GM12878 (cell line): ENCODE results near the gene SLC24A4. TPM values are rescaled to one million over a fixed set of nuclear protein-coding genes. Genes with fewer than 3 reads are reported as not detected.

Experiments
- ATAC-seq: fragments of 200-7000 bp; cut with Tn5 transposase; 3 replicates; pipeline ENCODE4 v1.9.1; 2020; ENCODE audit warnings: mild to moderate bottlenecking, moderate library complexity
- BruUV-seq: library from RNA; stranded (reverse); fragments of 400-500 nt; replicated peaks from 2 replicates; lab custom pipeline; 2021; lab: Mats Ljungman, UMichigan
- CTCF ChIA-PET: fragments of 300-600 bp; sonication (Branson Sonifier 250); formaldehyde crosslinking; extraction: SDS; loops from one replicate; lab custom pipeline; 2021; ENCODE audit warnings: inconsistent platforms; lab: Yijun Ruan, JAX
- POLR2A ChIA-PET: fragments of 350-600 bp; formaldehyde crosslinking; extraction: SDS; loops from one replicate; lab custom pipeline; 2021; ENCODE audit warnings: inconsistent platforms; lab: Charles Lee
- RAD21 ChIA-PET: fragments of 300-600 bp; sonication (Branson Sonifier 250); formaldehyde crosslinking; loops from one replicate; lab custom pipeline; 2023; ENCODE audit warnings: antibody characterized with exemption; ENCODE audit not compliant: unreplicated experiment; lab: Charles Lee
- SMC1A ChIA-PET: fragments of 300-600 bp; sonication (Branson Sonifier 250); formaldehyde crosslinking; loops from one replicate; lab custom pipeline; 2023; ENCODE audit not compliant: unreplicated experiment, uncharacterized antibody; lab: Charles Lee
- DNase-seq: peaks from one replicate; pipeline ENCODE4 v3.0.0-alpha.2; 2011; ENCODE audit warnings: low read depth, low spot score
- FAIRE-seq: peaks from 3 replicates; lab custom pipeline; 2011; peaks lifted over from hg19 to GRCh38; lab: Jason Lieb, UNC
- H2AFZ ChIP-seq: 2 replicates; pipeline ENCODE4 v1.6.0; 2011; ENCODE audit warnings: low read depth, low read length, control low read depth; ENCODE audit not compliant: control insufficient read depth
- H3K27ac ChIP-seq: 2 replicates; pipeline ENCODE4 v1.5.1; 2011; ENCODE audit warnings: control low read depth; ENCODE audit not compliant: control insufficient read depth, insufficient read depth
- H3K27me3 ChIP-seq, 2 experiments: replicated peaks in 1 of 2; 2 replicates each; pipeline versions ENCODE4 v1.6.0 to v1.6.1; 2011; ENCODE audit warnings: low read length in 1 of 2; ENCODE audit not compliant: control insufficient read depth in 2 of 2, insufficient read depth in 2 of 2
- H3K36me3 ChIP-seq, 2 experiments: 2 replicates each; pipeline ENCODE4 v1.5.1; 2011; ENCODE audit warnings: low read length in 1 of 2; ENCODE audit not compliant: control insufficient read depth in 2 of 2, insufficient read depth in 2 of 2
- H3K4me1 ChIP-seq: 2 replicates; pipeline ENCODE4 v1.6.1; 2011; ENCODE audit warnings: mild to moderate bottlenecking, low read length, moderate library complexity, mixed read lengths; ENCODE audit not compliant: control insufficient read depth, insufficient read depth
- H3K4me2 ChIP-seq: 2 replicates; pipeline ENCODE4 v1.6.0; 2011; ENCODE audit warnings: control low read depth; ENCODE audit not compliant: control insufficient read depth, insufficient read depth
- H3K4me3 ChIP-seq: fragments of 200-600 bp; sonication (generic); 2 replicates; pipeline ENCODE4 v1.5.1; 2016
- H3K79me2 ChIP-seq: 2 replicates; pipeline ENCODE4 v1.6.0; 2011; ENCODE audit warnings: low read length; ENCODE audit not compliant: control insufficient read depth, insufficient read depth
- H3K9ac ChIP-seq: 2 replicates; pipeline ENCODE4 v1.8.0; 2011; ENCODE audit warnings: low read length, control low read depth, mixed read lengths; ENCODE audit not compliant: control insufficient read depth, insufficient read depth
- H3K9me3 ChIP-seq: replicated peaks from 3 replicates; pipeline ENCODE4 v1.5.1; 2011; ENCODE audit warnings: mild to moderate bottlenecking, low read length; ENCODE audit not compliant: control insufficient read depth, insufficient read depth
- H4K20me1 ChIP-seq: 2 replicates; pipeline ENCODE4 v1.6.0; 2011; ENCODE audit not compliant: control insufficient read depth, insufficient read depth
- ATF7 ChIP-seq: fragments of 450-650 bp; IDR thresholded peaks from 2 replicates; pipeline ENCODE4 v1.6.1; 2016; ENCODE audit warnings: low read depth, mild to moderate bottlenecking
- HDAC6 ChIP-seq: fragments of 200-600 bp; sonication (generic); IDR thresholded peaks from one replicate; pipeline ENCODE4 v1.8.0; 2017; ENCODE audit warnings: antibody characterized with exemption; ENCODE audit not compliant: unreplicated experiment
- HSF1 ChIP-seq: fragments of 150-350 bp; IDR thresholded peaks from 2 replicates; pipeline ENCODE4 v1.6.1; 2014; ENCODE audit warnings: mild to moderate bottlenecking, low read depth, low read length
- KDM1A ChIP-seq: fragments of 200-600 bp; sonication (generic); IDR thresholded peaks from 2 replicates; pipeline ENCODE4 v1.6.1; 2016; ENCODE audit warnings: borderline replicate concordance
- LARP7 ChIP-seq: fragments of 450-650 bp; IDR thresholded peaks from 2 replicates; pipeline ENCODE4 v1.6.1; 2017; ENCODE audit warnings: mild to moderate bottlenecking
- MEF2B ChIP-seq: fragments of 450-650 bp; IDR thresholded peaks from 2 replicates; pipeline ENCODE4 v1.6.1; 2018; ENCODE audit warnings: mild to moderate bottlenecking, moderate library complexity; ENCODE audit not compliant: partially characterized antibody, poor library complexity, severe bottlenecking
- PBX3 ChIP-seq: IDR thresholded peaks from 2 replicates; pipeline ENCODE4 v1.6.1; 2011; ENCODE audit warnings: mild to moderate bottlenecking, low read depth, low read length, moderate library complexity; ENCODE audit not compliant: insufficient replicate concordance
- REST ChIP-seq: IDR thresholded peaks from 2 replicates; pipeline ENCODE4 v1.6.1; 2012; ENCODE audit warnings: mild to moderate bottlenecking, low read depth, low read length
- RUNX3 ChIP-seq: IDR thresholded peaks from 2 replicates; pipeline ENCODE4 v1.6.1; 2012; ENCODE audit warnings: low read length, inconsistent platforms
- SMARCA5 ChIP-seq: fragments of 450-650 bp; IDR thresholded peaks from 2 replicates; pipeline ENCODE4 v1.6.1; 2017; ENCODE audit warnings: mild to moderate bottlenecking
- SMC3 ChIP-seq: IDR thresholded peaks from 2 replicates; pipeline ENCODE4 v1.6.1; 2011; ENCODE audit warnings: low read length, improper control_type of control experiment, borderline replicate concordance
- ZNF687 ChIP-seq: fragments of 450-650 bp; IDR thresholded peaks from 2 replicates; pipeline ENCODE4 v1.6.1; 2017; ENCODE audit warnings: mild to moderate bottlenecking, moderate library complexity
- WGBS: methylation state at CpG from one replicate; pipeline ENCODE4 v1.1.6; 2016; ENCODE audit warnings: low lambda C conversion rate; ENCODE audit not compliant: insufficient replicate concordance, insufficient coverage; ENCODE audit errors: missing lambda C conversion rate; 5-methylcytosine and 5-hydroxymethylcytosine counted together
- in situ Hi-C: fragments of 300-500 bp; cut with MboI; formaldehyde crosslinking; loops from 9 replicates; pipeline ENCODE4 v1.14.3; 2018; ENCODE audit warnings: mixed read lengths
- intact Hi-C: fragments of 100-400 bp; cut with micrococcal nuclease; formaldehyde crosslinking; loops from one replicate; pipeline ENCODE4 v1.14.2; 2022; ENCODE audit not compliant: unreplicated experiment
- polyA plus RNA-seq, 11 experiments: library from polyadenylated mRNA; depleted of rRNA in 4 of 11; unstranded in 6 of 11; stranded (reverse) in 5 of 11; fragments of >200 nt; fragmentation: Nextera tagmentation in 4 of 11; fragmentation: Illumina TruSeq in 1 of 11; extraction: Ambion mirVana in 4 of 11; extraction: Trizol in 1 of 11; gene quantifications; 1 replicate in 1 of 11; 2 replicates in 10 of 11; pipeline versions ENCODE4 v1.2.1 to v1.2.3, GENCODE V29; 2011 to 2016; ENCODE audit warnings: inconsistent platforms in 2 of 11, missing spikeins in 2 of 11, low read depth in 1 of 11
- total RNA-seq, 4 experiments: library from RNA; depleted of rRNA in 3 of 4; stranded (reverse); fragments of >200 nt in 3 of 4; fragmentation: Illumina TruSeq in 1 of 4; extraction: Trizol in 1 of 4; gene quantifications; 2 replicates each; pipeline versions ENCODE4 v1.2.1 to v1.2.3, GENCODE V29; 2013 to 2021

Gene SLC24A4
- total and polyA plus RNA-seq, 10 of the 15 experiments (the other 5 are each of a cell fraction or from before 2014, with no cell fraction given) = under 0.01 to 0.46 (median 0.04) TPM; not detected in 5

GRCh38 chr14:92513204-92513965, 190.4 kb downstream of the SLC24A4 start, which contains the start of gene RIN3:
Gene RIN3 (plus strand): TSS chr14:92513781. CDS start chr14:92513933, 152 bp downstream.
- no peaks in the 10 kb centered on the region; a peak in 1 of 4 replicates for H3K27me3 ChIP-seq
- DNase-seq = no peak
- FAIRE-seq = no peak
- ChIA-PET SMC1A (interaction anchor here (1.0 kb wide), 1 partner anchor 9 kb away, joined by 3 read pairs; no protein-coding TSS in a partner anchor), CTCF (no interaction called here), RAD21 (interaction anchor here (0.8 kb wide), 1 partner anchor 64 kb away, joined by 3 read pairs; no protein-coding TSS in a partner anchor), POLR2A (interaction anchor here (0.6 to 1.2 kb wide), 2 partner anchors 37 to 143 kb away, joined by 3 read pairs; no protein-coding TSS in a partner anchor)
- intact Hi-C loops (loop anchor here (5.0 kb wide), 1 partner anchor 74 kb away; no protein-coding TSS in a partner anchor), in situ Hi-C loops (no loop called here)
- H4K20me1 ChIP-seq = no peaks in the 10 kb centered on the region
- H3K79me2 ChIP-seq = peaks cover 8% of the 10 kb centered on the region
- H3K36me3 ChIP-seq = no peaks in the 10 kb centered on the region
- peaks cover 10% of the 10 kb centered on the region for H3K4me1 ChIP-seq
- no TSS peak for BruUV-seq
- peak; percentile 83 for ATAC-seq
- peak within 1 kb of the TSS; percentile 43 for H3K4me2 ChIP-seq
- no peaks in the 10 kb centered on the region for H3K9me3 ChIP-seq
- peak within 1 kb of the TSS; percentile 73 for H3K9ac ChIP-seq
- H2AFZ ChIP-seq = peak within 1 kb of the TSS; percentile 77
- WGBS = 5% methylated on average over 65 of the region's 79 CpGs
- no peak within 1 kb of the TSS; the same call in 1 of the 2 replicates for H3K27ac ChIP-seq
- peak within 1 kb of the TSS; percentile 49 for H3K4me3 ChIP-seq
- TF ChIP-seq HDAC6 (no peak), KDM1A (no peak), ATF7 (no peak), HSF1 (no peak), SMC3 (no peak), LARP7 (peak; percentile 94), SMARCA5 (peak; percentile 37; the same call in 1 of the 2 replicates), PBX3 (no peak), MEF2B (no peak), REST (no peak), ZNF687 (peak; percentile 71), RUNX3 (no peak)
